ENCODE data around the gene PNMA8B.

- TF ChIP-seq EZH2 (IDR thresholded peaks at IDR 0.05) (no peak), POLR2AphosphoS5 (IDR thresholded peaks at IDR 0.05; ENCODE audit: borderline replicate concordance, low read depth, low read length) (no peak), FOXP2 (optimal IDR thresholded peaks at IDR 0.05; ENCODE audit: control extremely low read depth, extremely low read length, insufficient read depth) (no peak)
Observed at GRCh38 chr19:46491975-46492682, 3.5 kb downstream of the PNMA8B start.

Data from SK-N-MC (cell line).